Body of pancreas (tissue), 4 donors: ENCODE data around the gene LBX1.

Source experiments
- POLR2A ChIP-seq, 3 donors: fragments of 450-650 bp; IDR thresholded peaks; one replicate each; pipeline ENCODE4 v1.6.1; 2016; ENCODE audit warnings: antibody characterized with exemption in 3 of 3, mild to moderate bottlenecking in 2 of 3
- TF ChIP-seq, protein P1 (sequence below), 7 experiments: fragments of 450-650 bp in 4 of 7; fragments of 200-600 bp in 3 of 7; sonication (generic) in 3 of 7; IDR thresholded peaks; one replicate each; pipeline ENCODE4 v1.5.1; 2016 to 2019; ENCODE audit warnings: antibody characterized with exemption in 7 of 7

DNA sequence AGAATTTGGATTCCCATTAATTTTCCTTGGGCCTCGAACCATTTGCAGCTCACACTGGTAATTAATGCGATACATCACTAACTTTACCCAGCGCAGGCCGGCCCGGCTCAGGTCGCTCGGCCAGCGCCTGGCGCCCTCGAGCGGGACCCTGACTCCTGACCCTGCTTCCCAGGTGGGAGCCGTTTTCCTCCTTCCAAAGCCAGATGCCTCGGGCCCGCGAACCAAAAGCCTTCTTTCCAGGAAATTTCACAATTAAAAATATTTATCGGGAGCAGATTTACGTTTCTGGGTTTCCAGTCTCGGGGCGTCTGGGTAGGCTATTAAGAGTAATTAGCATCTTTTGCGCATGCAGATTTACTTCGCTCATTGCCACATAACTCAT, 12.2 kb downstream of the LBX1 start:
- TF ChIP-seq, protein P1, sequence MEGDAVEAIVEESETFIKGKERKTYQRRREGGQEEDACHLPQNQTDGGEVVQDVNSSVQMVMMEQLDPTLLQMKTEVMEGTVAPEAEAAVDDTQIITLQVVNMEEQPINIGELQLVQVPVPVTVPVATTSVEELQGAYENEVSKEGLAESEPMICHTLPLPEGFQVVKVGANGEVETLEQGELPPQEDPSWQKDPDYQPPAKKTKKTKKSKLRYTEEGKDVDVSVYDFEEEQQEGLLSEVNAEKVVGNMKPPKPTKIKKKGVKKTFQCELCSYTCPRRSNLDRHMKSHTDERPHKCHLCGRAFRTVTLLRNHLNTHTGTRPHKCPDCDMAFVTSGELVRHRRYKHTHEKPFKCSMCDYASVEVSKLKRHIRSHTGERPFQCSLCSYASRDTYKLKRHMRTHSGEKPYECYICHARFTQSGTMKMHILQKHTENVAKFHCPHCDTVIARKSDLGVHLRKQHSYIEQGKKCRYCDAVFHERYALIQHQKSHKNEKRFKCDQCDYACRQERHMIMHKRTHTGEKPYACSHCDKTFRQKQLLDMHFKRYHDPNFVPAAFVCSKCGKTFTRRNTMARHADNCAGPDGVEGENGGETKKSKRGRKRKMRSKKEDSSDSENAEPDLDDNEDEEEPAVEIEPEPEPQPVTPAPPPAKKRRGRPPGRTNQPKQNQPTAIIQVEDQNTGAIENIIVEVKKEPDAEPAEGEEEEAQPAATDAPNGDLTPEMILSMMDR (IDR thresholded peaks at IDR 0.05): no peak
- no peak for TF ChIP-seq POLR2A (IDR thresholded peaks at IDR 0.05)
